K562 (cell line): ENCODE results near the gene EXT2. TPM values are rescaled to one million over a fixed set of nuclear protein-coding genes. Genes with fewer than 3 reads are reported as not detected.

Source experiments
- ATAC-seq: fragments of 200-7000 bp; cut with Tn5 transposase; 3 replicates; pipeline ENCODE4 v1.9.1; 2020; ENCODE audit warnings: moderate library complexity
- BruUV-seq: library from RNA; stranded (reverse); fragments of 400-500 nt; replicated peaks from 2 replicates; lab custom pipeline; 2021; lab: Mats Ljungman, UMichigan
- CTCF ChIA-PET: fragments of 300-600 bp; formaldehyde crosslinking; extraction: SDS; loops from one replicate; lab custom pipeline; 2021; ENCODE audit warnings: low intra/inter-chr PET ratio; lab: Yijun Ruan, JAX
- POLR2A ChIA-PET: fragments of 300-600, 350-650 bp; sonication (Branson Sonifier 250); formaldehyde crosslinking; extraction: SDS; loops from one replicate; lab custom pipeline; 2021; ENCODE audit warnings: antibody characterized with exemption, inconsistent platforms; lab: Yijun Ruan, JAX
- DNase-seq, 4 experiments: peaks; one replicate each; pipeline versions ENCODE4 v3.0.0 to v3.0.0-alpha.2; 2011 to 2018; ENCODE audit warnings: low spot score in 3 of 4, mixed read lengths in 3 of 4; ENCODE audit errors: extremely low read depth in 1 of 4
- FAIRE-seq: peaks from 2 replicates; lab custom pipeline; 2011; peaks lifted over from hg19 to GRCh38; lab: Jason Lieb, UNC
- H2AFZ ChIP-seq: 2 replicates; pipeline ENCODE4 v1.6.0; 2011; ENCODE audit warnings: low read depth, low read length, control low read depth, inconsistent platforms
- H3K27ac ChIP-seq: fragments of 200-600 bp; 3 replicates; pipeline ENCODE4 v1.8.0; 2011; ENCODE audit warnings: low read depth, mild to moderate bottlenecking, control low read depth, inconsistent platforms, low read length, moderate library complexity, mixed read lengths; ENCODE audit errors: extremely low read depth
- H3K27me3 ChIP-seq, 2 experiments: fragments of 300-600 bp in 1 of 2; 2 replicates in 1 of 2; 3 replicates in 1 of 2; pipeline versions ENCODE4 v1.6.0 to v1.8.0; 2011; ENCODE audit warnings: inconsistent platforms in 2 of 2, low read length in 2 of 2, mild to moderate bottlenecking in 1 of 2, mixed read lengths in 1 of 2, moderate library complexity in 1 of 2; ENCODE audit not compliant: control insufficient read depth in 2 of 2, insufficient read depth in 2 of 2
- H3K36me3 ChIP-seq: fragments of 300-600 bp; 3 replicates; pipeline ENCODE4 v1.8.0; 2011; ENCODE audit warnings: mild to moderate bottlenecking, low read length, inconsistent platforms; ENCODE audit not compliant: control insufficient read depth, insufficient read depth
- H3K4me1 ChIP-seq, 2 experiments: fragments of 200-600 bp in 1 of 2; replicated peaks in 1 of 2; 2 replicates in 1 of 2; 3 replicates in 1 of 2; pipeline versions ENCODE4 v1.5.1 to v1.8.0; 2011; ENCODE audit warnings: inconsistent platforms in 2 of 2, low read length in 2 of 2, mild to moderate bottlenecking in 1 of 2, mixed read lengths in 1 of 2, moderate library complexity in 1 of 2; ENCODE audit not compliant: control insufficient read depth in 2 of 2, insufficient read depth in 2 of 2
- H3K4me2 ChIP-seq: 2 replicates; pipeline ENCODE4 v1.6.1; 2011; ENCODE audit warnings: low read length, control low read depth, inconsistent platforms, mixed read lengths; ENCODE audit not compliant: insufficient read depth
- H3K4me3 ChIP-seq: fragments of 200-600 bp; sonication (generic), shearing (Covaris generic); 2 replicates; pipeline ENCODE4 v1.5.1; 2016; ENCODE audit warnings: control low read depth, inconsistent platforms
- H3K79me2 ChIP-seq: fragments of 200-600 bp; 3 replicates; pipeline ENCODE4 v1.8.0; 2011; ENCODE audit warnings: low read length, inconsistent platforms; ENCODE audit not compliant: control insufficient read depth, insufficient read depth
- H3K9ac ChIP-seq, 2 experiments: 2 replicates each; pipeline versions ENCODE4 v1.6.0 to v1.6.1; 2011; ENCODE audit warnings: low read depth in 2 of 2, low read length in 2 of 2, control low read depth in 1 of 2, inconsistent platforms in 1 of 2, mild to moderate bottlenecking in 1 of 2, mixed read lengths in 1 of 2; ENCODE audit not compliant: insufficient read depth in 1 of 2
- H3K9me1 ChIP-seq: one replicate; pipeline ENCODE4 v1.6.0; 2011; ENCODE audit warnings: inconsistent platforms, mild to moderate bottlenecking, low read length, moderate library complexity; ENCODE audit not compliant: control insufficient read depth, insufficient read depth
- H3K9me3 ChIP-seq: replicated peaks from 2 replicates; pipeline ENCODE4 v1.5.1; 2011; ENCODE audit warnings: low read depth, low read length, inconsistent platforms; ENCODE audit not compliant: control insufficient read depth, insufficient read depth
- H4K20me1 ChIP-seq: replicated peaks from 2 replicates; pipeline ENCODE4 v1.6.1; 2011; ENCODE audit warnings: low read length, inconsistent platforms, mixed read lengths; ENCODE audit not compliant: control insufficient read depth, insufficient read depth
- CBX3 ChIP-seq, 2 experiments: IDR thresholded peaks; 1 replicate in 1 of 2; 2 replicates in 1 of 2; pipeline ENCODE4 v1.6.1; 2012; ENCODE audit warnings: inconsistent platforms in 2 of 2, low read length in 2 of 2, borderline replicate concordance in 1 of 2, control low read depth in 1 of 2
- GTF2E2 ChIP-seq: fragments of 200-800 bp; sonication (Bioruptor generic); IDR thresholded peaks from 2 replicates; pipeline ENCODE4 v1.6.1; 2016; ENCODE audit warnings: missing genetic modification characterization, missing compliant biosample characterization
- MBD2 ChIP-seq: sonication (generic); IDR thresholded peaks from 2 replicates; pipeline ENCODE4 v1.6.1; 2016; ENCODE audit warnings: low read depth, borderline replicate concordance
- MXI1 ChIP-seq: IDR thresholded peaks from 2 replicates; pipeline ENCODE4 v1.6.1; 2011; ENCODE audit warnings: low read depth, mild to moderate bottlenecking, improper control_type of control experiment, low read length
- RBM25 ChIP-seq: fragments of 200-400 bp; formaldehyde crosslinking; IDR thresholded peaks from 2 replicates; pipeline ENCODE4 v1.6.1; 2018; ENCODE audit warnings: low read length, low read depth, moderate library complexity; ENCODE audit not compliant: severe bottlenecking
- SMARCA5 ChIP-seq: fragments of 450-650 bp; IDR thresholded peaks from 2 replicates; pipeline ENCODE4 v1.6.1; 2016
- ZNF354B ChIP-seq: fragments of 250-450 bp; sonication (Bioruptor Pico); IDR thresholded peaks from 2 replicates; pipeline ENCODE4 v1.4.0; 2020
- ZNF507 ChIP-seq: conservative IDR thresholded peaks from 2 replicates; pipeline ENCODE4 v1.6.1; 2017; ENCODE audit warnings: missing genetic modification characterization, missing compliant biosample characterization
- ZNF740 ChIP-seq, 3 experiments: fragments of 200-800 bp in 1 of 3; sonication (Bioruptor generic) in 1 of 3; sonication (generic) in 1 of 3; formaldehyde crosslinking in 1 of 3; IDR thresholded peaks; 2 replicates each; pipeline versions ENCODE4 v1.6.1 to v1.8.0; 2016 to 2022; ENCODE audit warnings: mild to moderate bottlenecking in 2 of 3, missing compliant biosample characterization in 2 of 3, missing genetic modification characterization in 2 of 3, missing genetic modification reagents in 1 of 3
- WGBS: fragments of 100-300 bp; shearing (Covaris generic); methylation state at CpG from one replicate; pipeline ENCODE4 v1.1.6; 2016; ENCODE audit warnings: low coverage, mixed read lengths; ENCODE audit not compliant: insufficient coverage; ENCODE audit errors: missing lambda C conversion rate; 5-methylcytosine and 5-hydroxymethylcytosine counted together
- in situ Hi-C: fragments of 300-500 bp; cut with MboI; formaldehyde crosslinking; loops from 4 replicates; pipeline ENCODE4 v1.15.0; 2018; ENCODE audit warnings: inconsistent platforms, mixed read lengths
- intact Hi-C: fragments of 100-400 bp; cut with micrococcal nuclease; formaldehyde crosslinking; loops from 2 replicates; pipeline ENCODE4 v1.14.2; 2022
- polyA plus RNA-seq, 8 experiments: library from polyadenylated mRNA; depleted of rRNA in 4 of 8; stranded (reverse) in 5 of 8; unstranded in 3 of 8; fragments of >200 nt; fragmentation: Nextera tagmentation in 2 of 8; fragmentation: Illumina TruSeq in 1 of 8; extraction: Ambion mirVana in 2 of 8; extraction: Trizol in 1 of 8; gene quantifications; 2 replicates each; pipeline versions ENCODE4 v1.2.1 to v1.2.3, GENCODE V29; 2011 to 2014; ENCODE audit warnings: inconsistent platforms in 1 of 8, missing spikeins in 1 of 8
- total RNA-seq, 7 experiments: library from RNA; depleted of rRNA in 6 of 7; stranded (reverse); fragments of >200 nt in 6 of 7; fragmentation: Illumina TruSeq in 2 of 7; extraction: Trizol in 2 of 7; gene quantifications; 2 replicates each; pipeline versions ENCODE4 v1.2.1 to v1.2.3, GENCODE V29; 2011 to 2021; ENCODE audit warnings: low replicate concordance in 1 of 7

EXT2 gene
- total and polyA plus RNA-seq, 9 of the 15 experiments (the other 6 are each of a cell fraction or from before 2014, with no cell fraction given): 7.5 to 52.1 (median 38.1) TPM

- Histone ChIP-seq H2AFZ (no peak overlapping the region), H3K4me1 (peaks cover 0 to 1% of the 10 kb centered on the region in 2 experiments; a peak in 1 of 5 replicates), H3K27me3 (no peaks in the 10 kb centered on the region), H3K36me3 (0 out of 3 replicates have a peak, but pooled peaks cover 2% of the 10 kb centered on the region), H4K20me1 (no peaks in the 10 kb centered on the region; the same call in 1 of the 2 replicates), H3K9me3 (peaks cover 4% of the 10 kb centered on the region; the same call in 1 of the 2 replicates), H3K4me3 (no peak overlapping the region), H3K27ac (no peak overlapping the region), H3K9ac (no peak overlapping the region), H3K79me2 (no peaks in the 10 kb centered on the region), H3K4me2 (no peak overlapping the region), H3K9me1 (no peaks in the 10 kb centered on the region)
- FAIRE-seq: no peak
- 86% methylated on average over 5 of the region's 6 CpGs for WGBS
- POLR2A ChIA-PET: interaction anchor here (1.0 kb wide), 1 partner anchor 9 kb away, joined by 4 read pairs; no protein-coding TSS in a partner anchor
- BruUV-seq: no TSS peak
- TF ChIP-seq GTF2E2 (tag) (no peak), MBD2 (no peak)
- in situ Hi-C loops (no loop called here), intact Hi-C loops (no loop called here)
- no peak for ATAC-seq
- CTCF ChIA-PET: no interaction called here
- DNase-seq: no peak
These were observed 154.9 kb downstream of the EXT2 start for GRCh38 chr11:44250421-44250820.

- CTCF ChIA-PET: no interaction called here
- intact Hi-C loops: no loop called here
- H3K4me3 ChIP-seq: no peak overlapping the region
- 0 out of 3 replicates have a peak, but pooled peaks cover 2% of the 10 kb centered on the region for H3K36me3 ChIP-seq
- no peak for TF ChIP-seq ZNF740 (CRISPR knock-in tag; IDR thresholded peaks at IDR 0.05)
- no peak for TF ChIP-seq ZNF740 (tag; IDR thresholded peaks at IDR 0.05)
- no peak for TF ChIP-seq GTF2E2 (tag)
- TF ChIP-seq MXI1: no peak
- peak; percentile 89 for TF ChIP-seq ZNF354B
- peak in 1 of 2 experiments; percentile 65; a peak in 1 of 3 replicates for TF ChIP-seq CBX3 (IDR thresholded peaks at IDR 0.05; ENCODE audit: borderline replicate concordance in 1 of 2, low read length in 2 of 2)
- TF ChIP-seq SMARCA5: 0 out of 2 replicates have a peak, but pooled peaks have one; percentile 17
- peak; percentile 99 for TF ChIP-seq ZNF507 (tag)
- TF ChIP-seq RBM25: peak; percentile 66
- POLR2A ChIA-PET: no interaction called here
- BruUV-seq: no TSS peak
- no peak for FAIRE-seq
- peaks cover 4% of the 10 kb centered on the region; the same call in 1 of the 2 replicates for H3K9me3 ChIP-seq
- no peak overlapping the region for H2AFZ ChIP-seq
- DNase-seq: no peak
- no peak overlapping the region for H3K9ac ChIP-seq
- peaks cover 0 to 18% of the 10 kb centered on the region in 2 experiments; a peak in 4 of 5 replicates for H3K4me1 ChIP-seq
- H3K79me2 ChIP-seq: no peaks in the 10 kb centered on the region
- in situ Hi-C loops: no loop called here
- no peaks in the 10 kb centered on the region for H3K9me1 ChIP-seq
- WGBS: 64% methylated on average over 2 of the region's 2 CpGs
- ATAC-seq: no peak
- no peaks in the 10 kb centered on the region for H3K27me3 ChIP-seq
- H3K27ac ChIP-seq: no peak overlapping the region
- no peaks in the 10 kb centered on the region for H4K20me1 ChIP-seq
- H3K4me2 ChIP-seq: no peak overlapping the region
These were observed 157.6 kb downstream of the EXT2 start for GRCh38 chr11:44252999-44253602.
